MM.1S (cell line): ENCODE measurements around the gene CCDC38.
"Not testable (repeated sequence)": the region's sequence is repeated elsewhere in the genome, so short reads cannot be mapped to it uniquely, and the experiment has no call there.

Experiments
- DNase-seq: peaks from one replicate; pipeline ENCODE4 v3.0.0-alpha.2; 2015
- H2AFZ ChIP-seq: fragments of 300-600 bp; sonication (generic); 2 replicates; pipeline ENCODE4 v1.6.0; 2016; ENCODE audit warnings: antibody characterized with exemption, low read length
- H3F3A ChIP-seq: fragments of 300-600 bp; sonication (generic); 2 replicates; pipeline ENCODE4 v1.6.1; 2016; ENCODE audit warnings: mild to moderate bottlenecking, antibody characterized with exemption, low read length, moderate library complexity, mixed read lengths; ENCODE audit not compliant: insufficient read depth
- H3K27ac ChIP-seq: fragments of 300-600 bp; sonication (generic); 2 replicates; pipeline ENCODE4 v1.5.1; 2016; ENCODE audit warnings: mild to moderate bottlenecking, low read length
- H3K27me3 ChIP-seq: fragments of 300-600 bp; sonication (generic); replicated peaks from 2 replicates; pipeline ENCODE4 v1.6.0; 2016; ENCODE audit warnings: low read length; ENCODE audit not compliant: insufficient read depth
- H3K36me3 ChIP-seq: fragments of 300-600 bp; sonication (generic); replicated peaks from 2 replicates; pipeline ENCODE4 v1.6.1; 2016; ENCODE audit warnings: mild to moderate bottlenecking, low read length, mixed read lengths; ENCODE audit not compliant: insufficient read depth
- H3K4me1 ChIP-seq: fragments of 300-600 bp; sonication (generic); 2 replicates; pipeline ENCODE4 v1.6.1; 2016; ENCODE audit warnings: low read length, mixed read lengths
- H3K4me2 ChIP-seq: fragments of 300-600 bp; sonication (generic); 2 replicates; pipeline ENCODE4 v1.6.0; 2016; ENCODE audit warnings: low read depth, low read length
- H3K4me3 ChIP-seq: fragments of 300-600 bp; sonication (generic); 2 replicates; pipeline ENCODE4 v1.5.1; 2016; ENCODE audit warnings: low read length, mixed read lengths
- H3K79me2 ChIP-seq: fragments of 300-600 bp; sonication (generic); 2 replicates; pipeline ENCODE4 v1.6.1; 2016; ENCODE audit warnings: mixed run types, low read length, mixed read lengths
- H3K9ac ChIP-seq: fragments of 300-600 bp; sonication (generic); 2 replicates; pipeline ENCODE4 v1.6.1; 2016; ENCODE audit warnings: low read length, mixed read lengths
- H3K9me2 ChIP-seq: fragments of 300-600 bp; sonication (generic); replicated peaks from 2 replicates; pipeline ENCODE4 v1.6.1; 2016; ENCODE audit warnings: mild to moderate bottlenecking, low read length, mixed read lengths; ENCODE audit not compliant: insufficient read depth
- H3K9me3 ChIP-seq: fragments of 300-600 bp; sonication (generic); replicated peaks from 2 replicates; pipeline ENCODE4 v1.6.1; 2016; ENCODE audit warnings: mild to moderate bottlenecking, low read length, mixed read lengths; ENCODE audit not compliant: insufficient read depth
- H4K20me1 ChIP-seq: fragments of 300-600 bp; sonication (generic); 2 replicates; pipeline ENCODE4 v1.6.1; 2016; ENCODE audit warnings: mild to moderate bottlenecking, low read length, moderate library complexity, mixed read lengths; ENCODE audit not compliant: insufficient read depth
- EZH2 ChIP-seq: fragments of 300-600 bp; sonication (generic); optimal IDR thresholded peaks from 2 replicates; pipeline ENCODE3; 2017; ENCODE audit warnings: low read depth, mild to moderate bottlenecking, antibody characterized with exemption, low read length, mixed read lengths
- TF ChIP-seq, protein P1 (sequence below): fragments of 300-600 bp; sonication (generic); IDR thresholded peaks from 2 replicates; pipeline ENCODE4 v1.5.1; 2016; ENCODE audit warnings: antibody characterized with exemption, low read length, mixed read lengths

Gene CCDC38

DNA sequence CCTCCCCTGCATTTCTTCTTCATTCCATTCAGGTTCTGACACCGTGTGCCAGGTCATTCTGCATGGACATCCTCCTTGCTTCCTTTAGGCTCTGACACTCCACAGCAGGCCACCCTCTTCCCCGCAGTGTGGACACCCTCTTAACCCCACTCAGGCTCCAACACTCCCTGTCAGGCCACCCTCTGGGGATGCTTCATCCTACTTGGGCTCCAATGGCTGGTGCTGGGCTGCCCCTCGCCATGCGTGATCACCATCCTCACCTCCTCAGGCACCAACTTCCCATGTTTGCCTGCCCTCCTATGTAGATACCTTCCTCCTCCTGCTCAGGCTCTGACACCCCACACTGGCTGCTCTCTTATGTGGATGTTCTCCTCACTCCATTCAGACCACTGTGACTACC is 90.3 kb downstream of the CCDC38 start:
- Histone ChIP-seq H3F3A (no peaks in the 10 kb centered on the region), H3K9me3 (no peaks in the 10 kb centered on the region), H4K20me1 (no peaks in the 10 kb centered on the region), H3K9me2 (no peaks in the 10 kb centered on the region), H3K4me1 (no peaks in the 10 kb centered on the region), H3K27me3 (no peaks in the 10 kb centered on the region), H3K4me3 (no peak overlapping the region), H3K79me2 (no peaks in the 10 kb centered on the region), H3K4me2 (no peak overlapping the region), H3K27ac (no peak overlapping the region), H3K36me3 (no peaks in the 10 kb centered on the region), H2AFZ (no peak overlapping the region), H3K9ac (no peak overlapping the region)
- DNase-seq, result no peak
- TF ChIP-seq EZH2, result no peak

DNA sequence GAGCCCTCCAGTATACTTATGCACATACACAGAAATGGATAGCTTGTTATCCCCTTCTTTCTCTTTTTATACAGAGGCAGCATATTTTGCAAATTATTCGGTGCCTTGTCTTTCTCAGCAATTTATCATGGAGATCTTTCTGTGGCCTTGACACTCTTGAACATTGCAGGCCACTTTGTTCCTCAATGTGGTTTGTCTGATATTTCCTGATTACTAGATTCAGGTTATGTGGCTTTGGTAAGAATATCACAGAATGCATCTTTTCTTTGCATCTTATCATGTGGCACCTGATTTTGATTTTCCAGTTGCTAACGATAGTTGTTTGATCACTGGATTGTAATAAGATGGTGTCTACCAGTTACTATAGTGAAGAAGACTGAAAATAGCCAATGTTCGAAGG is 90.8 kb downstream of the CCDC38 start:
- Histone ChIP-seq H3K79me2 (no peaks in the 10 kb centered on the region), H3K9ac (no peak overlapping the region), H3K9me2 (no peaks in the 10 kb centered on the region), H3K27me3 (no peaks in the 10 kb centered on the region), H2AFZ (no peak overlapping the region), H3K4me1 (no peaks in the 10 kb centered on the region), H3K4me3 (no peak overlapping the region), H3K9me3 (no peaks in the 10 kb centered on the region), H3K27ac (no peak overlapping the region), H4K20me1 (no peaks in the 10 kb centered on the region), H3K36me3 (no peaks in the 10 kb centered on the region), H3K4me2 (no peak overlapping the region), H3F3A (no peaks in the 10 kb centered on the region)
- no peak for TF ChIP-seq EZH2
- TF ChIP-seq, protein P1, sequence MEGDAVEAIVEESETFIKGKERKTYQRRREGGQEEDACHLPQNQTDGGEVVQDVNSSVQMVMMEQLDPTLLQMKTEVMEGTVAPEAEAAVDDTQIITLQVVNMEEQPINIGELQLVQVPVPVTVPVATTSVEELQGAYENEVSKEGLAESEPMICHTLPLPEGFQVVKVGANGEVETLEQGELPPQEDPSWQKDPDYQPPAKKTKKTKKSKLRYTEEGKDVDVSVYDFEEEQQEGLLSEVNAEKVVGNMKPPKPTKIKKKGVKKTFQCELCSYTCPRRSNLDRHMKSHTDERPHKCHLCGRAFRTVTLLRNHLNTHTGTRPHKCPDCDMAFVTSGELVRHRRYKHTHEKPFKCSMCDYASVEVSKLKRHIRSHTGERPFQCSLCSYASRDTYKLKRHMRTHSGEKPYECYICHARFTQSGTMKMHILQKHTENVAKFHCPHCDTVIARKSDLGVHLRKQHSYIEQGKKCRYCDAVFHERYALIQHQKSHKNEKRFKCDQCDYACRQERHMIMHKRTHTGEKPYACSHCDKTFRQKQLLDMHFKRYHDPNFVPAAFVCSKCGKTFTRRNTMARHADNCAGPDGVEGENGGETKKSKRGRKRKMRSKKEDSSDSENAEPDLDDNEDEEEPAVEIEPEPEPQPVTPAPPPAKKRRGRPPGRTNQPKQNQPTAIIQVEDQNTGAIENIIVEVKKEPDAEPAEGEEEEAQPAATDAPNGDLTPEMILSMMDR, result no peak
- DNase-seq, result no peak

DNA sequence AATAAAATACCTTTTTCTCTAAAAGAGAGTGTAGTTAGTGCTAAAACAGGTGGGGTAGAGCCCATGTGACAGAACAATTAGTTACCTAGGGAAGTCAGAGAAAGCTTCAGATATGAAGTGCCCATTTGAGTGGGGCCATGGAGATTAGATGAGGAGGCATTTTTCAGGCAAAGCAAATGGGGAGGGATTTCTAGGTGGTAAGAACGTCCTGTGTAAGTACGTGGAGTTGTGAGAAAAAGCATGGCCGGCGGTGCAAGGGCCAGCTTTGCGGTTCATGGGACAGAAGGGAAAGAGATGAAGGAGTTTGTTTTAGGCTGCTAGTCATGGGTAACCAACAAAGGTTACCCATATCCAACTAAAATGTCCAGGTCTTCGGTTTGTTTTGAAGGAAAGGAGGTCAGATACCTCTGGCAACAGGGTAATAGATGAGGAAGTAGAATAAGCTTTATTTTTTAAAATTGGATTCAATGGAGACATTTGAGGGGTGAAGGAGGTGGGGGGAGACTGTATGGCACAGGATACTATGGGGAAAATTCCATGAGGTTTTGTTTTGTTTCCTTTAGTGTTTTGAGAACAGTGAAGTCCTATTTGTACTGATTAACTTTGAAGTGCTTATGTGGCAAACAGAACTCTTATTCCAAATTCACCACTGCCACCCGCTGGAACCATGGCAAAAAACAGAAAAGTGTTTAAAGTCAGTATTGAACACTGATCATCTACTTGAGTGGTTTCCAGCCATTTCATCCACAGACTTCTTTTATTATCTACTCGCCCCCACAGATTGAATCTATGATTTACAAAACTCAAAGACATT is 93.6 kb downstream of the CCDC38 start:
- Histone ChIP-seq H3K4me3 (no peak overlapping the region), H3K79me2 (no peaks in the 10 kb centered on the region), H3K36me3 (no peaks in the 10 kb centered on the region), H3K27me3 (no peaks in the 10 kb centered on the region), H3K4me1 (no peaks in the 10 kb centered on the region), H3K9me2 (no peaks in the 10 kb centered on the region), H4K20me1 (no peaks in the 10 kb centered on the region), H3F3A (no peaks in the 10 kb centered on the region), H3K27ac (no peak overlapping the region), H3K9ac (no peak overlapping the region), H3K9me3 (no peaks in the 10 kb centered on the region), H3K4me2 (no peak overlapping the region), H2AFZ (no peak overlapping the region)
- TF ChIP-seq, protein P1, result peak; percentile 28; the same call in 1 of the 2 replicates
- no peak for TF ChIP-seq EZH2
- peak; percentile 36 for DNase-seq

DNA sequence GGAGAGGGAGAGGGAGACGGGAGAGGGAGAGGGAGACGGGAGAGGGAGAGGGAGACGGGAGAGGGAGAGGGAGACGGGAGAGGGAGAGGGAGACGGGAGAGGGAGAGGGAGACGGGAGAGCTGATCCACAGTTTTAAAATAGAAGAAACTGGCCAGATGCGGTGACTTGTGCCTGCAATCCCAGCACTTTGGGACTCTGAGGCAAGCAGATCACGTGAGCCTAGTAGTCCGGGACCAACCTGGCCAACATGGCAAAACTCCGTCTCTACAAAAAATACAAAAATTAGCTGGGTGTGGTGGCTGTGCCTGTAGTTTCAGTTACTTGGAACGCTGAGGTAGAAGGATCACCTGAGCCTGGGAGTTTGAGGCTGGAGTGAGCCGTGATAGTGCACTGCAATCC is 100.0 kb downstream of the CCDC38 start:
- DNase-seq, H2AFZ ChIP-seq, H3F3A ChIP-seq, H3K4me3 ChIP-seq, H3K4me2 ChIP-seq, H3K36me3 ChIP-seq, H3K4me1 ChIP-seq, H3K9me3 ChIP-seq, H3K79me2 ChIP-seq, H3K27me3 ChIP-seq, H3K9ac ChIP-seq, H3K27ac ChIP-seq, H3K9me2 ChIP-seq, H4K20me1 ChIP-seq: not testable (repeated sequence)
